CD4-positive, alpha-beta T cell (primary cell): ENCODE results near the gene GAS6. TPM values are rescaled to one million over a fixed set of nuclear protein-coding genes. Genes with fewer than 3 reads are reported as not detected.

ENCODE experiments used
- ATAC-seq: fragments of 200-7000 bp; cut with Tn5 transposase; one replicate; pipeline ENCODE4 v1.10.0; 2022; ENCODE audit warnings: mild to moderate bottlenecking; ENCODE audit not compliant: poor library complexity
- CTCF ChIA-PET: fragments of 350-600 bp; sonication (Branson Sonifier 250); formaldehyde crosslinking; loops from one replicate; lab custom pipeline; 2021; ENCODE audit warnings: antibody characterized with exemption, inconsistent platforms; lab: Charles Lee
- POLR2A ChIA-PET: fragments of 350-600 bp; sonication (Branson Sonifier 250); formaldehyde crosslinking; loops from one replicate; lab custom pipeline; 2021; ENCODE audit warnings: antibody characterized with exemption, inconsistent platforms; lab: Charles Lee
- DNase-seq, 14 experiments: peaks; one replicate each; pipeline ENCODE4 v3.0.0-alpha.2; 2013 to 2020; ENCODE audit warnings: mixed read lengths in 2 of 14
- H3K27ac ChIP-seq, 2 donors: one replicate each; pipeline versions ENCODE4 v1.5.1 to v1.7.0; 2013; ENCODE audit warnings: low read length in 2 of 2, low read depth in 1 of 2, mild to moderate bottlenecking in 1 of 2
- H3K27me3 ChIP-seq, 2 experiments: 1 replicate in 1 of 2; 2 replicates in 1 of 2; pipeline versions ENCODE4 v1.6.1 to v1.7.0; 2013; ENCODE audit warnings: low read length in 2 of 2, control low read depth in 1 of 2, mild to moderate bottlenecking in 1 of 2, moderate library complexity in 1 of 2; ENCODE audit not compliant: insufficient read depth in 2 of 2, control insufficient read depth in 1 of 2
- H3K36me3 ChIP-seq: one replicate; pipeline ENCODE4 v1.6.1; 2013; ENCODE audit warnings: low read length, control low read depth; ENCODE audit not compliant: insufficient read depth
- H3K4me1 ChIP-seq: one replicate; pipeline ENCODE4 v1.6.1; 2013; ENCODE audit warnings: low read length, control low read depth; ENCODE audit not compliant: insufficient read depth
- H3K4me3 ChIP-seq: one replicate; pipeline ENCODE4 v1.5.1; 2013; ENCODE audit warnings: mild to moderate bottlenecking, low read length, moderate library complexity
- H3K9me3 ChIP-seq, 2 experiments: 1 replicate in 1 of 2; 2 replicates in 1 of 2; pipeline versions ENCODE4 v1.6.1 to v1.7.0; 2013; ENCODE audit warnings: low read length in 2 of 2, mild to moderate bottlenecking in 2 of 2, control low read depth in 1 of 2, moderate library complexity in 1 of 2; ENCODE audit not compliant: control insufficient read depth in 1 of 2, insufficient read depth in 1 of 2
- H3K27ac Mint-ChIP-seq: one replicate; pipeline ENCODE4 v1.8.0; 2020; ENCODE audit warnings: mixed read lengths
- H3K27me3 Mint-ChIP-seq: one replicate; pipeline ENCODE4 v1.8.0; 2021; ENCODE audit warnings: mixed read lengths
- H3K36me3 Mint-ChIP-seq: one replicate; pipeline ENCODE4 v1.8.0; 2021; ENCODE audit warnings: low read depth, mixed read lengths
- H3K4me1 Mint-ChIP-seq: one replicate; pipeline ENCODE4 v1.8.0; 2021; ENCODE audit warnings: low read depth, mixed read lengths
- H3K4me3 Mint-ChIP-seq: one replicate; pipeline ENCODE4 v1.8.0; 2020; ENCODE audit warnings: mild to moderate bottlenecking, mixed read lengths
- H3K9me3 Mint-ChIP-seq: one replicate; pipeline ENCODE4 v1.8.0; 2020; ENCODE audit warnings: mixed read lengths
- CTCF ChIP-seq: fragments of 200-600 bp; IDR thresholded peaks from one replicate; pipeline ENCODE4 v1.8.0; 2022; ENCODE audit warnings: antibody characterized with exemption, mild to moderate bottlenecking
- intact Hi-C, 2 experiments: fragments of 100-400 bp; cut with DNase I in 1 of 2; cut with micrococcal nuclease in 1 of 2; formaldehyde crosslinking; loops; one replicate each; pipeline versions ENCODE4 v1.15.1 to v1.9.0; 2023 to 2025; cut with DNase I, micrococcal nuclease
- total RNA-seq, 174 experiments: library from RNA in 2 of 174; stranded (reverse) in 2 of 174; gene quantifications; one replicate each; pipeline ENCODE4 v1.2.3 and lab custom pipeline; 2021 to 2026

GAS6 gene
- total RNA-seq, 2 experiments from 2014 or later = 0.52 to 1.0 TPM

GRCh38 chr13:113822956-113823744 lies 40.7 kb downstream of the GAS6 start:
- Histone ChIP-seq H3K4me1 (no peaks in the 10 kb centered on the region), H3K9me3 (peaks cover 0 to 29% of the 10 kb centered on the region in 2 experiments), H3K27ac (no peak overlapping the region), H3K27me3 (no peaks in the 10 kb centered on the region), H3K36me3 (no peaks in the 10 kb centered on the region), H3K4me3 (no peak overlapping the region)
- CTCF ChIA-PET = no interaction called here
- DNase-seq (no peak), ATAC-seq (no peak)
- intact Hi-C loops = no loop called here
- H3K27ac Mint-ChIP-seq = no peak overlapping the region
- peaks cover 9% of the 10 kb centered on the region for H3K36me3 Mint-ChIP-seq
- POLR2A ChIA-PET = no interaction called here
- no peaks in the 10 kb centered on the region for H3K4me1 Mint-ChIP-seq
- no peak overlapping the region for H3K4me3 Mint-ChIP-seq
- no peak for TF ChIP-seq CTCF
- no peaks in the 10 kb centered on the region for H3K27me3 Mint-ChIP-seq
- H3K9me3 Mint-ChIP-seq = no peaks in the 10 kb centered on the region

- CTCF ChIA-PET = no interaction called here
- DNase-seq = no peak
These were observed 41.6 kb downstream of the GAS6 start for GRCh38 chr13:113822266-113822665.

GRCh38 chr13:113821847-113822246 lies 42.0 kb downstream of the GAS6 start:
- Histone ChIP-seq H3K27me3 (no peaks in the 10 kb centered on the region), H3K4me3 (no peak overlapping the region), H3K36me3 (no peaks in the 10 kb centered on the region), H3K4me1 (peaks cover 3% of the 10 kb centered on the region), H3K9me3 (peaks cover 0 to 29% of the 10 kb centered on the region in 2 experiments), H3K27ac (no peak overlapping the region)
- POLR2A ChIA-PET = interaction anchor here (0.7 kb wide), 1 partner anchor 58 kb away, joined by 3 read pairs; no protein-coding TSS in a partner anchor
- ATAC-seq (no peak), DNase-seq (no peak)
- H3K4me3 Mint-ChIP-seq = no peak overlapping the region
- H3K4me1 Mint-ChIP-seq = peaks cover 9% of the 10 kb centered on the region
- H3K9me3 Mint-ChIP-seq = no peaks in the 10 kb centered on the region
- peaks cover 9% of the 10 kb centered on the region for H3K36me3 Mint-ChIP-seq
- no peak overlapping the region for H3K27ac Mint-ChIP-seq
- intact Hi-C loops = no loop called here
- CTCF ChIA-PET = no interaction called here
- TF ChIP-seq CTCF = no peak
- H3K27me3 Mint-ChIP-seq = no peaks in the 10 kb centered on the region

More at GRCh38 chr13:113822266-113822665, 41.6 kb downstream of the GAS6 start:
- H3K4me3 ChIP-seq = no peak overlapping the region
- TF ChIP-seq CTCF = no peak
- H3K9me3 ChIP-seq = peaks cover 0 to 29% of the 10 kb centered on the region in 2 experiments
- H3K27ac ChIP-seq = no peak overlapping the region
- H3K36me3 Mint-ChIP-seq = peaks cover 9% of the 10 kb centered on the region
- H3K27me3 ChIP-seq = no peaks in the 10 kb centered on the region
- ATAC-seq = no peak
- no peaks in the 10 kb centered on the region for H3K4me1 ChIP-seq
- H3K4me1 Mint-ChIP-seq = peaks cover 5% of the 10 kb centered on the region
- no peaks in the 10 kb centered on the region for H3K27me3 Mint-ChIP-seq
- H3K27ac Mint-ChIP-seq = no peak overlapping the region
- intact Hi-C loops = no loop called here
- POLR2A ChIA-PET = interaction anchor here (0.7 kb wide), 1 partner anchor 57 kb away, joined by 3 read pairs; no protein-coding TSS in a partner anchor
- H3K4me3 Mint-ChIP-seq = no peak overlapping the region
- H3K36me3 ChIP-seq = no peaks in the 10 kb centered on the region
- no peaks in the 10 kb centered on the region for H3K9me3 Mint-ChIP-seq
